Measurements from ENCODE around the gene AGMO.

AGMO gene

GRCh38 chr7:15498465-15498864 lies 63.4 kb downstream of the AGMO start:
- DNase-seq (ENCODE audit: low read depth), result no peak

- DNase-seq (ENCODE audit: low read depth), result no peak
Measured at GRCh38 chr7:15495170-15495569, 66.6 kb downstream of the AGMO start.

DNA sequence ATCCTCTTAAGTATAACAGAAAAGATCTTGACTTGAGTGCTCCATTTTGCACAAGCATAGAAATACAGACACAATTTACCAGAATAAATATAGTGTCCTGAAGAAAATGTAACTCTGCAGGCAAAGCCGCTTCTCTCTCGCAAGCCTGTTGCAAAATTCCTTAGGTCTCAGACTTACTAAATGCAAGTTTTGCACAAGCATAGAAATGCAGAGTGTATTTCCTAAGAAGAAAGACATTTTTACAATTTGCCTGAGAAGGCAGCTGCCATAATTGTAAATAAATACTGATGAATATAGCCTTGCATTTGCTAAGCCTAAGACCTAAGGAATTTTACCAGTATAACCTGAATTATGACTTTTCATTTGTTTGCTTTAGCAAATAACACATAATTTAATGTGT lies 67.1 kb downstream of the AGMO start:
- DNase-seq (ENCODE audit: low read depth), result no peak

DNA sequence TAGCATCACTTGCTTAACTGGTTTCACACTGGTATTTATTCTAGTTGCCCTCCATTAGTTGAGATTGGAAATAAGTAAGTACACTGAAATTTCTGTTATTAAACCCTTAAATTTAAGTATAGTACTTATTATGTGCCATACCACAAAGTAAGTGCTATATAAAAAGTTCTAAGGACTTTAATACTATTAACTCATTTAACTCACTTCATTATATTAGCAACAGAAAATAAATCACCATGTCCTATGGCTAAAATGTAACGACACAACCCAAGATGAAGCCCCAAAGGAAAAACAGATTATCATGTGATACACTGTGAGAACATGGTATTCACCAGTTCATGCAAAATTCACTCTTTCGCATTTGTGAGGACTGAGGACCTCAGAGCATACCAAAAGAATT lies 70.5 kb downstream of the AGMO start:
- DNase-seq (ENCODE audit: low read depth), result no peak

DNA sequence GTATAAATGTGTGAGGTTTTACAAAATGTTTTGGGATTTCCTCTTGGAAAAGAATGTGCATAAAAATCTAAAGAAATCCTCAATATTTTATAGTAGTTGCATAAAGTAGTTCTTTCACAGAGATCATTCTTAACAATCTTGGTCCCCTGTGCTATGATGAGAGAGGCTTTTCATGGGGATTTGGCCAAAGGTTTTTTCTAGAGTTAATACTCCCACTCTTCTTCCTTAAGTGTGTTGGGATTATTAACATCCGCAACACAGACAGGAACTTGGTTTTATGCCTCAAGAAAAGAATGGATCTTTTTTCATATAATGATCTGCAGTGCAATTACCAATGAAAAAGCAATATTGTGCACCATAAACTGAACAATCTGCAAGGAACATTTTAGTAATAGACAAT lies 71.5 kb downstream of the AGMO start:
- DNase-seq (ENCODE audit: low read depth), result no peak

DNA sequence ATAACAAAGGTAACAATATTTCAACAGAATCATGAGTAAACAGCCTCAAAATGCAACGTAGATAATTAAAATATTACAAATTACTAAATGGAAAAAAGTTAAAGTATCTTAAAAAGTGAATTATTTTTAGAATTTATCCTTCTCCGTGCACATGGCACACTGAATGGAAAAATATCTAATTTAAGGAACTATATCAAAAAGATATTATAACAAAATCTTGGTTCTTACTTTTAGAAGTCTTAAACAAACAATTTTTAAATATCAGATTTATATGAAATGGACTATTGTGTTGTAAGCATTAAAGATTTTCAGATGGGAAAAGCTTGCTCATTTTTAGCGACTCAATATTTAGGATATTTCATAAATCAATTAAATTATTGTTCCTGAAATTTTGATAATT lies 72.0 kb downstream of the AGMO start:
- DNase-seq (ENCODE audit: low read depth), result no peak

GRCh38 chr7:15489383-15489782 lies 72.4 kb downstream of the AGMO start:
- no peak for DNase-seq (ENCODE audit: low read depth)

DNA sequence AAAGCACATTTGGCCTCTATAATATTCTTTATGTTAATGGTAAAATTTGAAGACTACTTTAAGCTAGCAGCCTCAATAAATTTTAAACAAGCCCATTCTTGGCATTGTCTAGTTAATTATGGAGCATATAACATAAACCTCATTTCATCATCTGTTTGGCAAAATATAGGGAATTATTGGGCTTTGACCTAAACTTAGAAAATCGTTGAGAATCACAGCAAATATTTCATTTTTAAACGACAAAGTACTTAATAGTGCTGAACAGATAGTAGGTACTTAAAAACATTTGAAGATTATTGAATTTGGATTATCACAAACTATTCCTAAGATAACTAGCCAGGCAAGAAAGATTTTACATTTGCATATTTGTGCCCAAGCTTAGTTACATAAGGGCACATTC lies 73.4 kb downstream of the AGMO start:
- DNase-seq (ENCODE audit: low read depth), result no peak

DNA sequence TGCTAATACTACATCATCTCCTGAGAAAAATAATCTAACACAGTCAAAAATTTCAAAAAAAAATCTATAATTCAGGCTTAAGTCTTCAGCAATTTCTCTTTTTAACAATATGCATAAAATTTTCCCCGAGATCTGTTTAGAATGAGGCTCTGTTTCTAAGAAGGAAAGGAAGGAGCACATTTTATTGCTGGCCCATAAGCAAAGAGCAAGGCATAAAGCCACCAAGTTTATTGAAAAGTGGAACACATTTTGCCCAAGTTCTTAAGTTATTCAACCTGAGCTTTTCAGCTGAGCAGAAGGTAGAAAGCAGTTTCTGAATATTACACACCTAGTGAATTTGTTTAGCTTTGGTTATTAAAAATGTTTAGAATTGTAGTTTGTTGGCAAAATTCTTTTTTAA lies 73.9 kb downstream of the AGMO start:
- DNase-seq (ENCODE audit: low read depth), result no peak

DNA sequence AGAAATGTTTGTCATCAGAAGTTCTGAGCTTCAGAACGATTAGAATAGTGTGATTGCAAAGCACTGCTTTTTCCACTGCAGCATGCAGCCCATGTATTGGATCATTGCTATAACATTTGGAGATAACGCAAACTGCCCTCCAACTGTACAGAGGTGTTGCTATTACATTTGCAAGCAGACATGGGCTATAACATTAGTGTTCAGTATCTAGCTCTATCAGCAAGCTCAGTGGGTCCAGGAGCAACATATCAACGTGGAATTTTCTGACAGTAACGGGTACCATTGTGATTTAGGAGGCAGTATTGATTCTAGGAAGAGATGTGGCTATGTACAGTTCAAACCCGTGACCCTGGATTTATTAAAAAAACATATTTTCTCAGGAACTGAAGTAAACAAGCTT lies 75.8 kb downstream of the AGMO start:
- no peak for DNase-seq (ENCODE audit: low read depth)

GRCh38 chr7:15485431-15485830 lies 76.4 kb downstream of the AGMO start:
- no peak for DNase-seq (ENCODE audit: low read depth)

- DNase-seq (ENCODE audit: low read depth), result no peak
Measured at GRCh38 chr7:15481132-15481531, 80.7 kb downstream of the AGMO start.

DNA sequence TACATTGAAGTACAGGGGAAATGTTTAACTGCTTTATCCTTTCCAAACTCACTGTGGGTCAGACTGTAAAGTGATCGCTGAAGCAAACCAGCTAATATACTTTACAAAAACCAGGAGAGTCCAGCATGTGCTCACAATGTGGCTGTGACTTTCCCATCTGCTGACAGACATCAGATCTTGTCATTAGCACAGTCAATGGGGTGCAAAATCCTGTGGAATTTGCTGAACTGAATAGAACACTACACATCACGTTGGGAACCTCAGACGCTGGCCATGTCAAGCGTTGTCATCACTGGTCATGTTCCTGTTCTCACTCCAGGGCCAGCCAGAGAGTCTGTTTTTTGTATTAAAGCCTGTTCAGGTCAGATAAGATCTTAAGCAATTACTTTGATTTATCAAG lies 83.4 kb downstream of the AGMO start:
- DNase-seq (ENCODE audit: low read depth), result no peak

- DNase-seq (ENCODE audit: low read depth), result no peak
Measured at GRCh38 chr7:15476531-15476918, 85.3 kb downstream of the AGMO start.

GRCh38 chr7:15475808-15476530 lies 85.8 kb downstream of the AGMO start:
- DNase-seq (ENCODE audit: low read depth), result no peak

GRCh38 chr7:15471669-15471950 lies 90.2 kb downstream of the AGMO start:
- DNase-seq (ENCODE audit: low read depth), result no peak

DNA sequence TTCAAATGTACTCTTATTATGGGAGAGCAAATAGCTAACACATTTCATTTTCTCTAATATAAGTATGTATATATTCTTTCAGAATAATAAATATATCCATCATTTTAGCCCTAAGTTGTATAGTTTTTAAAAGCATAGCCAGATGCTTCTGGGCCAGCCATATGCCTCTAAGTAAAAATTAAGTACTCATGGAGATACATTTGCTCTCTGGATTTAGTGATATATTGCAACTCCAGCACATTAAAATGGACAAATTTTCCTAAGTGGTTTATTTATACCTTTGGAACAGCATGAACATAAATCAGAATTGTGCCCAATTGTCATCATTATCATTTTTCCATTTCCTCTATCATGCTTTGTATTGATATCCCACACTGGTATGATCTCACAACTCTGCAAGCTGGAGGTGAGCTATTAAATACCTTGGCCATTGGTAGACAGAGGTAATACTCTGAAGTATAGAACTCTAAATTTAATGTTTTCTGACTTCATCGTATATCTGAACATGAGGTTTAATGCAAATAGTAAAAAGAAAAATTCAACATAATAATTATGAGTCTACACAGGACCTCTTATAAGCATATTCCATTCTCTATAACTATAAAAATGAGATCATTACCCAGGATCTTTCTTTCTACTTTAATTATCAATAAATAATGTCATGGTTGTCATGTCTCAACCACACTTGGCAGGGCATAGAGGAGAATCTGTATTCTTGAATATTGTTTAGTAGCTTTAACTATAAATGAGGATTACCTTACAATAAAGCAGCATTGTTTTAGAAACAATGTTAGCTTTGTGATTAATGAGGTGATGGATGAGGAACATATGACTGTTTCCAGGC lies 90.8 kb downstream of the AGMO start:
- DNase-seq (ENCODE audit: low read depth), result no peak

DNA sequence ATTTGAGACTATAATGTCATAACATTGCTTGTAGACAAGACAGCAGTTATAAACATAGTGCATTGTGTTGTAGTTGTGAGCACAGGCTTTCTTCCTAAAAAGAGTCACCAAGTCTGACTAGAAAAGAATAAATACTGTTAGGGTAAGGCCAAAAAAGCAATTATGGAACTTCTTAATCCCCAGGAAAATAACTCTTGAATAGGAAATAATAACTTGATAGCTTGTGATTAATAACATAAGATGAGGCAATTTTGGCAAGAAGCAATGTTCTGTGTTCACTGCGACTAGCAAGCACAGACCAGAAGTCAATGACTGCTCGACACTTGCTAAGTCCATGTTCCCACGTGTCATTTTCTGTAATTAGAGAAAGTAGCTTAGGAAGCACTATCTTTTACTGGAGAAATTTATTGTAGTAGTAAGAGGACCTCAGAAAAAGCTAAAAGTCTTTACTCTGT lies 97.1 kb downstream of the AGMO start:
- no peak for DNase-seq (ENCODE audit: low read depth)

- DNase-seq (ENCODE audit: low read depth), result no peak
Measured at GRCh38 chr7:15463801-15464666, 97.8 kb downstream of the AGMO start.

GRCh38 chr7:15462721-15463389 lies 99.0 kb downstream of the AGMO start:
- no peak for DNase-seq (ENCODE audit: low read depth)

DNA sequence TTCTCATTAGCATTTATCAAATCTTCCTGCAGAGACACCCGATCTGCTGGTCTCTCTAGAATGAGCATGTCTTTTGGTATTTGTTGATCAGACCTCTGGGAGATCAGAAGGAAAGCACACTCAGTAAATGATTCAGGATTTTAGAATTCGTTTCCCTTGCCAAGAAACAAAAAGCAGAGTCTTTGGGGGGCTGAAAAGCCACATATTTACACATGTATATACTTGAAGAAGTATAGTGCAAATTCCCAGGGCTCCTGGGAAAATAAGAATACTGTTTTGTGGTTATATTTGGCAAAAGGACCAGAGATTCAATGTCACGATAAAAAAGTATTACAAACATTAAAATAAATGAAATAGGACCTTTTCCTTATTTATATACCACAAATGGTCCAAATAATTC lies 100.2 kb downstream of the AGMO start:
- DNase-seq (ENCODE audit: low read depth), result no peak

GRCh38 chr7:15459018-15459615 lies 102.7 kb downstream of the AGMO start:
- DNase-seq (ENCODE audit: low read depth), result no peak

All from activated gamma-delta T cell treated with anti-CD3 and anti-CD28 coated beads, Interleukin-2, amount 50 U/mL, for 16 hours (primary cell).